H1 (cell line): ENCODE measurements around the gene PEX14.

Experiments
- ATF3 ChIP-seq: IDR thresholded peaks from 2 replicates; pipeline ENCODE4 v1.6.1; 2011; ENCODE audit warnings: low read depth, mild to moderate bottlenecking, low read length; ENCODE audit not compliant: insufficient read depth
- BRCA1 ChIP-seq: IDR thresholded peaks from 2 replicates; pipeline ENCODE4 v1.6.1; 2012; ENCODE audit warnings: low read depth, low read length, improper control_type of control experiment
- POLR2A ChIP-seq, 2 experiments: IDR thresholded peaks; 1 replicate in 1 of 2; 2 replicates in 1 of 2; pipeline ENCODE4 v1.6.1; 2011; ENCODE audit warnings: low read depth in 2 of 2, low read length in 2 of 2, mild to moderate bottlenecking in 2 of 2; ENCODE audit errors: control extremely low read depth in 1 of 2
- RAD21 ChIP-seq, 2 experiments: IDR thresholded peaks in 1 of 2; conservative IDR thresholded peaks in 1 of 2; 2 replicates each; pipeline ENCODE4 v1.6.1; 2011; ENCODE audit warnings: low read depth in 2 of 2, low read length in 2 of 2, improper control_type of control experiment in 1 of 2, inconsistent platforms in 1 of 2, mild to moderate bottlenecking in 1 of 2, moderate library complexity in 1 of 2
- TAF1 ChIP-seq: IDR thresholded peaks from 2 replicates; pipeline ENCODE4 v1.6.1; 2011; ENCODE audit warnings: mild to moderate bottlenecking, low read depth, low read length
- USF2 ChIP-seq: IDR thresholded peaks from 2 replicates; pipeline ENCODE4 v1.6.1; 2011; ENCODE audit warnings: low read length, improper control_type of control experiment
- YY1 ChIP-seq: IDR thresholded peaks from 2 replicates; pipeline ENCODE4 v1.6.1; 2011; ENCODE audit warnings: low read depth, mild to moderate bottlenecking, low read length
- TF ChIP-seq, protein P1 (sequence below), 3 experiments: IDR thresholded peaks; 1 replicate in 2 of 3; 2 replicates in 1 of 3; pipeline versions ENCODE4 v1.5.1 to v1.6.1; 2011; ENCODE audit warnings: low read length in 3 of 3, mild to moderate bottlenecking in 3 of 3, inconsistent platforms in 2 of 3, low read depth in 1 of 3, moderate library complexity in 1 of 3; ENCODE audit not compliant: insufficient read depth in 1 of 3; ENCODE audit errors: control extremely low read depth in 1 of 3

GRCh38 chr1:10540277-10541005 lies 65.7 kb downstream of the PEX14 start:
- TF ChIP-seq BRCA1 (no peak), POLR2A (IDR thresholded peaks at IDR 0.05; ENCODE audit: control extremely low read depth in 1 of 2, low read depth in 2 of 2, low read length in 2 of 2) (no peak), TAF1 (no peak), ATF3 (no peak), YY1 (no peak), USF2 (no peak), RAD21 (IDR thresholded peaks at IDR 0.05 in 1 of 2, conservative IDR thresholded peaks at IDR 0.05 in 1 of 2; ENCODE audit: low read depth in 2 of 2, low read length in 2 of 2) (no peak)
- TF ChIP-seq, protein P1, sequence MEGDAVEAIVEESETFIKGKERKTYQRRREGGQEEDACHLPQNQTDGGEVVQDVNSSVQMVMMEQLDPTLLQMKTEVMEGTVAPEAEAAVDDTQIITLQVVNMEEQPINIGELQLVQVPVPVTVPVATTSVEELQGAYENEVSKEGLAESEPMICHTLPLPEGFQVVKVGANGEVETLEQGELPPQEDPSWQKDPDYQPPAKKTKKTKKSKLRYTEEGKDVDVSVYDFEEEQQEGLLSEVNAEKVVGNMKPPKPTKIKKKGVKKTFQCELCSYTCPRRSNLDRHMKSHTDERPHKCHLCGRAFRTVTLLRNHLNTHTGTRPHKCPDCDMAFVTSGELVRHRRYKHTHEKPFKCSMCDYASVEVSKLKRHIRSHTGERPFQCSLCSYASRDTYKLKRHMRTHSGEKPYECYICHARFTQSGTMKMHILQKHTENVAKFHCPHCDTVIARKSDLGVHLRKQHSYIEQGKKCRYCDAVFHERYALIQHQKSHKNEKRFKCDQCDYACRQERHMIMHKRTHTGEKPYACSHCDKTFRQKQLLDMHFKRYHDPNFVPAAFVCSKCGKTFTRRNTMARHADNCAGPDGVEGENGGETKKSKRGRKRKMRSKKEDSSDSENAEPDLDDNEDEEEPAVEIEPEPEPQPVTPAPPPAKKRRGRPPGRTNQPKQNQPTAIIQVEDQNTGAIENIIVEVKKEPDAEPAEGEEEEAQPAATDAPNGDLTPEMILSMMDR (IDR thresholded peaks at IDR 0.05; ENCODE audit: control extremely low read depth in 1 of 3, insufficient read depth in 1 of 3, low read depth in 1 of 3, low read length in 3 of 3): no peak
